Stimulated activated CD4-positive, alpha-beta T cell treated with anti-CD3 and anti-CD28 coated beads, Interleukin-4, amount 100 ng/mL, for 48 hours (primary cell): Measurements from ENCODE around the gene SPC24.
"Not testable (repeated sequence)": the region's sequence is repeated elsewhere in the genome, so short reads cannot be mapped to it uniquely, and the experiment has no call there.

Experiments
- DNase-seq, 2 donors: peaks; one replicate each; pipeline ENCODE4 v3.0.0-alpha.2; 2020; ENCODE audit warnings: low read depth in 2 of 2

Gene SPC24

GRCh38 chr19:11125994-11126685 lies 29.4 kb downstream of the SPC24 start:
- DNase-seq: peak; percentile 71 to 78

- not testable (repeated sequence) for DNase-seq
Observed at GRCh38 chr19:11124157-11124556, 31.4 kb downstream of the SPC24 start.

- no peak for DNase-seq
Observed at GRCh38 chr19:11123114-11123513, 32.5 kb downstream of the SPC24 start.

GRCh38 chr19:11121963-11122362 lies 33.6 kb downstream of the SPC24 start:
- not testable (repeated sequence) for DNase-seq

- no peak for DNase-seq
Observed at GRCh38 chr19:11116507-11116906, 39.1 kb downstream of the SPC24 start.

- no peak for DNase-seq
Observed at GRCh38 chr19:11115895-11116446, 39.6 kb downstream of the SPC24 start.

GRCh38 chr19:11115042-11115441 lies 40.5 kb downstream of the SPC24 start:
- DNase-seq: no peak

- DNase-seq: no peak
Observed at GRCh38 chr19:11113140-11113708, 42.4 kb downstream of the SPC24 start.

GRCh38 chr19:11111771-11112144 lies 43.8 kb downstream of the SPC24 start:
- DNase-seq: no peak

GRCh38 chr19:11111117-11111770 lies 44.3 kb downstream of the SPC24 start:
- no peak for DNase-seq

- no peak for DNase-seq
Observed at GRCh38 chr19:11108746-11109145, 46.8 kb downstream of the SPC24 start.

GRCh38 chr19:11106477-11106876 lies 49.1 kb downstream of the SPC24 start:
- DNase-seq: no peak

- DNase-seq: no peak
Observed at GRCh38 chr19:11105014-11105636, 50.5 kb downstream of the SPC24 start.

GRCh38 chr19:11103667-11104066 lies 51.9 kb downstream of the SPC24 start:
- DNase-seq: not testable (repeated sequence)

GRCh38 chr19:11102944-11103343 lies 52.6 kb downstream of the SPC24 start:
- DNase-seq: no peak

- DNase-seq: no peak
Observed at GRCh38 chr19:11101057-11101456, 54.5 kb downstream of the SPC24 start.

GRCh38 chr19:11100049-11100448 lies 55.5 kb downstream of the SPC24 start:
- DNase-seq: no peak

- DNase-seq: no peak
Observed at GRCh38 chr19:11098861-11099260, 56.7 kb downstream of the SPC24 start.

GRCh38 chr19:11098327-11098726 lies 57.3 kb downstream of the SPC24 start:
- DNase-seq: no peak

GRCh38 chr19:11097367-11097766 lies 58.2 kb downstream of the SPC24 start:
- not testable (repeated sequence) for DNase-seq

GRCh38 chr19:11096210-11096841 lies 59.3 kb downstream of the SPC24 start:
- peak in 1 of 2 donors; percentile 19 for DNase-seq
